Upper lobe of left lung (tissue), 6 donors: ENCODE measurements around the gene HOOK1. TPM values are rescaled to one million over a fixed set of nuclear protein-coding genes. Genes with fewer than 3 reads are reported as not detected.
"Not testable (repeated sequence)": the region's sequence is repeated elsewhere in the genome, so short reads cannot be mapped to it uniquely, and the experiment has no call there.

Experiments used
- ATAC-seq, 2 donors: fragments of 200-7000 bp; cut with Tn5 transposase; one replicate each; pipeline ENCODE4 v1.9.1; 2022; ENCODE audit warnings: mild to moderate bottlenecking in 2 of 2, moderate library complexity in 2 of 2; ENCODE audit not compliant: low FRiP score in 2 of 2
- DNase-seq, 2 donors: peaks; one replicate each; pipeline ENCODE4 v3.0.0-alpha.2; 2019 to 2020
- H3K27ac ChIP-seq, 4 donors: fragments of 200-600 bp; sonication (generic); one replicate each; pipeline ENCODE4 v1.5.1; 2016 to 2019
- H3K27me3 ChIP-seq, 4 donors: fragments of 200-600 bp; sonication (generic); one replicate each; pipeline ENCODE4 v1.5.1; 2017 to 2019
- H3K36me3 ChIP-seq, 4 donors: fragments of 200-600 bp; sonication (generic); one replicate each; pipeline ENCODE4 v1.5.1; 2016 to 2019
- H3K4me1 ChIP-seq, 4 donors: fragments of 200-600 bp; sonication (generic); one replicate each; pipeline ENCODE4 v1.5.1; 2018 to 2019
- H3K4me3 ChIP-seq, 4 donors: fragments of 200-600 bp; sonication (generic); one replicate each; pipeline ENCODE4 v1.5.1; 2017 to 2019; ENCODE audit warnings: mild to moderate bottlenecking in 2 of 4, moderate library complexity in 1 of 4
- H3K9me3 ChIP-seq, 4 donors: fragments of 200-600 bp; sonication (generic); one replicate each; pipeline ENCODE4 v1.5.1; 2018 to 2019
- CTCF ChIP-seq, 6 experiments: fragments of 450-650 bp in 4 of 6; fragments of 200-600 bp in 2 of 6; sonication (generic) in 2 of 6; IDR thresholded peaks; one replicate each; pipeline ENCODE4 v1.5.1; 2016 to 2019; ENCODE audit warnings: antibody characterized with exemption in 6 of 6
- EP300 ChIP-seq, 4 donors: sonication (generic); formaldehyde crosslinking; IDR thresholded peaks; one replicate each; pipeline ENCODE4 v1.5.1; 2017; ENCODE audit warnings: antibody characterized with exemption in 4 of 4, control low read depth in 2 of 4
- POLR2A ChIP-seq, 4 donors: fragments of 450-650 bp; IDR thresholded peaks; one replicate each; pipeline ENCODE4 v1.5.1; 2016 to 2017; ENCODE audit warnings: antibody characterized with exemption in 4 of 4, mild to moderate bottlenecking in 2 of 4
- POLR2AphosphoS5 ChIP-seq, 2 donors: sonication (generic); formaldehyde crosslinking; IDR thresholded peaks; one replicate each; pipeline ENCODE4 v1.5.1; 2017; ENCODE audit warnings: antibody characterized with exemption in 2 of 2
- WGBS, 2 donors: methylation state at CpG; one replicate each; pipeline ENCODE4 v1.1.5; 2017 to 2018; 5-methylcytosine and 5-hydroxymethylcytosine counted together
- total RNA-seq, 6 donors: library from RNA; depleted of rRNA in 4 of 6; stranded (reverse); fragments of >200 nt in 4 of 6; gene quantifications; one replicate each; pipeline versions ENCODE4 v1.1.0 to v1.2.1, GENCODE V29; 2016 to 2021
- donor health status: DM: no; HTN: no; CAD: no; lungs with moderate emphysema.
- donor health status: DM: no; HTN: yes; CAD: no; lungs with severe emphysema.

Gene HOOK1
- total RNA-seq, 6 donors from 2014 or later = 5.3 to 27.6 (median 11.1) TPM

- DNase-seq (peak in 1 of 2 donors; percentile 27), ATAC-seq (peak; percentile 28 to 53)
- peaks cover 0 to 17% (median 4%) of the 10 kb centered on the region in 4 donors for H3K4me1 ChIP-seq
- H3K9me3 ChIP-seq = no peaks in the 10 kb centered on the region
- no peak overlapping the region for H3K4me3 ChIP-seq
- no peak overlapping the region for H3K27ac ChIP-seq
- peak in 3 of 6 experiments; percentile 31 to 38 (median 36) for TF ChIP-seq CTCF (IDR thresholded peaks at IDR 0.05)
- no peak for TF ChIP-seq POLR2A (IDR thresholded peaks at IDR 0.05)
- TF ChIP-seq EP300 (IDR thresholded peaks at IDR 0.05) = no peak
- H3K36me3 ChIP-seq = no peaks in the 10 kb centered on the region
- 36 to 44% methylated on average over 9 of the region's 9 CpGs for WGBS, 2 donors
- no peaks in the 10 kb centered on the region for H3K27me3 ChIP-seq
Observed at GRCh38 chr1:59903141-59903754, 88.5 kb downstream of the HOOK1 start.

- Histone ChIP-seq H3K27ac (no peak overlapping the region), H3K9me3 (no peaks in the 10 kb centered on the region), H3K36me3 (no peaks in the 10 kb centered on the region), H3K4me1 (peaks cover 0 to 11% (median 2%) of the 10 kb centered on the region in 4 donors), H3K27me3 (no peaks in the 10 kb centered on the region), H3K4me3 (no peak overlapping the region)
- TF ChIP-seq POLR2AphosphoS5 (IDR thresholded peaks at IDR 0.05) = no peak
- no peak for TF ChIP-seq POLR2A (IDR thresholded peaks at IDR 0.05)
- no peak for TF ChIP-seq CTCF (IDR thresholded peaks at IDR 0.05)
- TF ChIP-seq EP300 (IDR thresholded peaks at IDR 0.05) = no peak
- DNase-seq (no peak), ATAC-seq (no peak)
- 64 to 73% methylated on average over 2 of the region's 2 CpGs for WGBS, 2 donors
Observed at GRCh38 chr1:59906931-59907330, 92.2 kb downstream of the HOOK1 start.

- H3K9me3 ChIP-seq = no peaks in the 10 kb centered on the region
- peaks cover 0 to under 1% (median 0%) of the 10 kb centered on the region in 4 donors for H3K4me1 ChIP-seq
- no peak overlapping the region for H3K4me3 ChIP-seq
- ATAC-seq (no peak), DNase-seq (no peak)
- no peak overlapping the region for H3K27ac ChIP-seq
- no peaks in the 10 kb centered on the region for H3K36me3 ChIP-seq
- no peaks in the 10 kb centered on the region for H3K27me3 ChIP-seq
- TF ChIP-seq POLR2AphosphoS5 (IDR thresholded peaks at IDR 0.05) (no peak), CTCF (IDR thresholded peaks at IDR 0.05) (no peak), EP300 (IDR thresholded peaks at IDR 0.05) (no peak), POLR2A (IDR thresholded peaks at IDR 0.05) (no peak)
- WGBS, 2 donors = 82 to 83% methylated on average over 2 of the region's 2 CpGs
Observed at GRCh38 chr1:59908084-59908483, 93.3 kb downstream of the HOOK1 start.

GRCh38 chr1:59908682-59909081, 93.9 kb downstream of the HOOK1 start:
- Histone ChIP-seq H3K27me3 (no peaks in the 10 kb centered on the region), H3K36me3 (no peaks in the 10 kb centered on the region), H3K27ac (no peak overlapping the region), H3K9me3 (no peaks in the 10 kb centered on the region), H3K4me3 (no peak overlapping the region), H3K4me1 (no peaks in the 10 kb centered on the region)
- no peak for ATAC-seq
- no peak for DNase-seq
- WGBS, 2 donors = 94 to 100% methylated on average over 2 of the region's 2 CpGs
- TF ChIP-seq POLR2AphosphoS5 (IDR thresholded peaks at IDR 0.05) (no peak), EP300 (IDR thresholded peaks at IDR 0.05) (no peak), CTCF (IDR thresholded peaks at IDR 0.05) (no peak), POLR2A (IDR thresholded peaks at IDR 0.05) (no peak)

GRCh38 chr1:59914791-59915286, 100.1 kb downstream of the HOOK1 start:
- not testable (repeated sequence) for H3K4me3 ChIP-seq, ATAC-seq
- WGBS, 2 donors = 93 to 94% methylated on average over 7 of the region's 7 CpGs

More at GRCh38 chr1:59914791-59915286, 100.1 kb downstream of the HOOK1 start:
- DNase-seq, H3K4me1 ChIP-seq, H3K36me3 ChIP-seq, H3K27ac ChIP-seq, H3K27me3 ChIP-seq, H3K9me3 ChIP-seq: not testable (repeated sequence)
